Measurements from ENCODE around the gene HLA-DRA. TPM values are rescaled to one million over a fixed set of nuclear protein-coding genes. Genes with fewer than 3 reads are reported as not detected.
"Not testable (repeated sequence)": the region's sequence is repeated elsewhere in the genome, so short reads cannot be mapped to it uniquely, and the experiment has no call there.

HLA-DRA gene
- polyA plus RNA-seq, 4 donors = 230 to 625 (median 404) TPM

DNA sequence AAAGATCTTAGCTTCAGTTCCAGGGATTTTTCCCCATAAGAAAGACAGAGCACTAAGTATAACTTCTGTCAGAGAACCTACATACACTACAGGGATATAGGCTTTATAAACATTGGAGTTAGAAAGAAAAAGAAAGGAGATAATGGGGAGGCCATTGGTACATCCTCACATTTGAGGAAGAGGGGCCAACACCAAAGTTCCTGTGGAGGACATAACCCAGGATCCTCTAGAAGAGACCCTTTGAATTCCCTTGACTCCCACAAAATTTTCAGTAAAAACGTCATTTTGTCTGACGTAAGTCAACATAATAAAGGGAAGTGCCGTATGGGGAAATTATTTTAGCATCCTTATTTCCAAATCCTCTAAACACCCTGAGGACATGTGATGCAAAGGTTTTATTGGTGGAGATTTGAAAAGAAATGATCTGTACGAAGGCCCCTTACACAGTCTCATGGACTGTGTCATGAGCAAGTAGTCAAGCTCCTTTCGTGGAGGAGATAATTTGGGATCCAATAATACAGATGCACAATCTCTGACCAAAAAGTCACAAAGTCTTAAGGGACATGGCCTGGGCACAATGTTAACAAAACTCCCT, 33.2 kb downstream of the HLA-DRA start:
- no peak for FAIRE-seq
- peak overlapping the region in 1 of 3 donors; percentile 58 for H3K27ac ChIP-seq (ENCODE audit: low read depth in 1 of 3, low read length in 2 of 3)
- no peak overlapping the region for H3K4me3 ChIP-seq (ENCODE audit: low read depth in 1 of 3, low read length in 3 of 3)
- WGBS, 3 donors = 61 to 78% (median 67%) methylated on average over 5 of the region's 5 CpGs
- no peaks in the 10 kb centered on the region for H3K27me3 ChIP-seq (ENCODE audit: control insufficient read depth in 3 of 3, insufficient read depth in 3 of 3, low read length in 3 of 3)
- no peaks in the 10 kb centered on the region for H3K4me1 ChIP-seq (ENCODE audit: control insufficient read depth in 3 of 3, insufficient read depth in 2 of 3, low read depth in 1 of 3, low read length in 2 of 3)
- H3K36me3 ChIP-seq (ENCODE audit: control insufficient read depth in 3 of 3, insufficient read depth in 2 of 3, low read depth in 1 of 3, low read length in 3 of 3) = no peaks in the 10 kb centered on the region
- peaks cover 0 to 6% of the 10 kb centered on the region in 2 donors for H3K9me3 ChIP-seq (ENCODE audit: control insufficient read depth in 2 of 2, insufficient read depth in 1 of 2, low read depth in 1 of 2, low read length in 1 of 2)
- DNase-seq = peak in 1 of 2 donors; percentile 0

- H3K36me3 ChIP-seq (ENCODE audit: control insufficient read depth in 3 of 3, insufficient read depth in 2 of 3, low read depth in 1 of 3, low read length in 3 of 3); H3K4me1 ChIP-seq (ENCODE audit: control insufficient read depth in 3 of 3, insufficient read depth in 2 of 3, low read depth in 1 of 3, low read length in 2 of 3); H3K4me3 ChIP-seq (ENCODE audit: low read depth in 1 of 3, low read length in 3 of 3); H3K27me3 ChIP-seq (ENCODE audit: control insufficient read depth in 3 of 3, insufficient read depth in 3 of 3, low read length in 3 of 3); H3K9me3 ChIP-seq (ENCODE audit: control insufficient read depth in 2 of 2, insufficient read depth in 1 of 2, low read depth in 1 of 2, low read length in 1 of 2): not testable (repeated sequence)
- peak overlapping the region in 2 of 3 donors; percentile 64 to 71 for H3K27ac ChIP-seq (ENCODE audit: low read depth in 1 of 3, low read length in 2 of 3)
- peak; percentile 95 for FAIRE-seq
- WGBS, 3 donors = 37 to 46% (median 41%) methylated on average over 10 of the region's 10 CpGs
- DNase-seq = peak; percentile 46 to 85
Observed at GRCh38 chr6:32473376-32474348, 34.0 kb downstream of the HLA-DRA start.

DNA sequence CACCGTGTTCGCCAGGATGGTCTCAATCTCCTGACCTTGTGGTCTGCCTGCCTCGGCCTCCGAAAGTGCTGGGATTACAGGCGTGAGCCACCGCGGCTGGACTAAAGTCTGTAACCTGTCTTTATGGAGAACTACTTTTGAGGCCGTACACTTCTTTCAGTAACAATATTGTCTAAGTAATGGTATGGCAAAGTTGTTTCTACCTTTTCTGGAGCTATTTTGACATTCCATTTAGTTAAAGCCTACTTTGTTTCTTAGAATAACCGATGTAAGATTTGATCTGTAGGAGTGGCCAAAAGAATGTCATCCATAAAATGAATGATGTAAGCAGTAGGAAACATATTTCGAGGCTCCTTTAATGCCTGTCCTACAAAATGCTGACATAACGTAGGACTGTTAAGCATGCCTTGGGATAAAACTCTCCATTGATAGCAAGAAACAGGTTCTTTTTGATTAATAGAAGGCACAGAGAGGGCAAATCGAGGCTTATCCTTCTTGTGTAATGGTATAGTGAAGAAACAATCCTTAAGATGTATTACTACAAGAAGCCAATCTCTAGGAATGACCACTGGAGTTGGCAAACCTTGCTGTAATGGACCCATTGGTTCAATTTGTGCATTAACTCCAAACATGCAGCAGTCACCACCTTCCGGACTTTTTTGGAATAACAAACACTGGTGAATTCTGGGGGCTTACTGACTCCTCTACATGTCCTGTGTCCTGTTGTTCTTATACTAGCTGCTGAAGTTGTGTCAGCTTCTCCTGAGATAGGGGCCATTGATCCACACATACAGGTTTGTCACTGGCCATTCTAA, 35.9 kb downstream of the HLA-DRA start:
- Histone ChIP-seq H3K4me3 (ENCODE audit: low read depth in 1 of 3, low read length in 3 of 3) (no peak overlapping the region), H3K27ac (ENCODE audit: low read depth in 1 of 3, low read length in 2 of 3) (no peak overlapping the region), H3K27me3 (ENCODE audit: control insufficient read depth in 3 of 3, insufficient read depth in 3 of 3, low read length in 3 of 3) (no peaks in the 10 kb centered on the region), H3K36me3 (ENCODE audit: control insufficient read depth in 3 of 3, insufficient read depth in 2 of 3, low read depth in 1 of 3, low read length in 3 of 3) (no peaks in the 10 kb centered on the region), H3K4me1 (ENCODE audit: control insufficient read depth in 3 of 3, insufficient read depth in 2 of 3, low read depth in 1 of 3, low read length in 2 of 3) (no peaks in the 10 kb centered on the region), H3K9me3 (ENCODE audit: control insufficient read depth in 2 of 2, insufficient read depth in 1 of 2, low read depth in 1 of 2, low read length in 1 of 2) (peaks cover 0 to 8% of the 10 kb centered on the region in 2 donors)
- WGBS, 3 donors = 75 to 90% (median 88%) methylated on average over 13 of the region's 13 CpGs
- FAIRE-seq = no peak
- DNase-seq = peak in 1 of 2 donors; percentile 0

GRCh38 chr6:32483968-32484613, 44.4 kb downstream of the HLA-DRA start:
- Histone ChIP-seq H3K4me1 (ENCODE audit: control insufficient read depth in 3 of 3, insufficient read depth in 2 of 3, low read depth in 1 of 3, low read length in 2 of 3) (no peaks in the 10 kb centered on the region), H3K27ac (ENCODE audit: low read depth in 1 of 3, low read length in 2 of 3) (no peak overlapping the region), H3K4me3 (ENCODE audit: low read depth in 1 of 3, low read length in 3 of 3) (no peak overlapping the region), H3K36me3 (ENCODE audit: control insufficient read depth in 3 of 3, insufficient read depth in 2 of 3, low read depth in 1 of 3, low read length in 3 of 3) (no peaks in the 10 kb centered on the region), H3K27me3 (ENCODE audit: control insufficient read depth in 3 of 3, insufficient read depth in 3 of 3, low read length in 3 of 3) (no peaks in the 10 kb centered on the region), H3K9me3 (ENCODE audit: control insufficient read depth in 2 of 2, insufficient read depth in 1 of 2, low read depth in 1 of 2, low read length in 1 of 2) (no peaks in the 10 kb centered on the region)
- DNase-seq = no peak
- FAIRE-seq = no peak
- WGBS, 3 donors = 74 to 80% (median 77%) methylated on average over 26 of the region's 26 CpGs

DNA sequence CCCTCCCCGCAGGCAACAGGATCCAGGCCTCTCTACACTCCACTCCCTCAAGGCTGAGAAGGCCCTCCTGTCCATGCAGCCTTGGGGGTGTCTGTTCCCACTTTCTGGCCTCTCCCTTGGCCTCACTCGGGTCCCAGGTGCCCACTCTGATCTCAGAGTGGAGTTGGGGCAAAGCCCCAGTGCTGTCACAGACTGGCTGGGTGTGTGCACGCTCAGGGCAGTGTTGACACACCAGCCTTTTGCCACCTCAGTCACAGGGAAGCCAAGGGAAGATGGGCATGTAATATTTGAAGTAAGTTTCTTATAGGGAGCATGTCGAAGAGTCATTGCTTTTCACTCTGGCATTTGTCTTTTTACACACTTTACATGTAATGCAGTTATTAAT, 44.9 kb downstream of the HLA-DRA start:
- Histone ChIP-seq H3K4me3 (ENCODE audit: low read depth in 1 of 3, low read length in 3 of 3) (no peak overlapping the region), H3K27me3 (ENCODE audit: control insufficient read depth in 3 of 3, insufficient read depth in 3 of 3, low read length in 3 of 3) (no peaks in the 10 kb centered on the region), H3K36me3 (ENCODE audit: control insufficient read depth in 3 of 3, insufficient read depth in 2 of 3, low read depth in 1 of 3, low read length in 3 of 3) (no peaks in the 10 kb centered on the region), H3K27ac (ENCODE audit: low read depth in 1 of 3, low read length in 2 of 3) (no peak overlapping the region), H3K9me3 (ENCODE audit: control insufficient read depth in 2 of 2, insufficient read depth in 1 of 2, low read depth in 1 of 2, low read length in 1 of 2) (no peaks in the 10 kb centered on the region), H3K4me1 (ENCODE audit: control insufficient read depth in 3 of 3, insufficient read depth in 2 of 3, low read depth in 1 of 3, low read length in 2 of 3) (no peaks in the 10 kb centered on the region)
- DNase-seq = peak in 1 of 2 donors; percentile 1
- no peak for FAIRE-seq
- 72 to 75% (median 73%) methylated on average over 4 of the region's 4 CpGs for WGBS, 3 donors

GRCh38 chr6:32488083-32488482, 48.4 kb downstream of the HLA-DRA start:
- DNase-seq (no peak), FAIRE-seq (no peak)
- Histone ChIP-seq H3K27ac (ENCODE audit: low read depth in 1 of 3, low read length in 2 of 3) (no peak overlapping the region), H3K36me3 (ENCODE audit: control insufficient read depth in 3 of 3, insufficient read depth in 2 of 3, low read depth in 1 of 3, low read length in 3 of 3) (no peaks in the 10 kb centered on the region), H3K4me3 (ENCODE audit: low read depth in 1 of 3, low read length in 3 of 3) (no peak overlapping the region), H3K9me3 (ENCODE audit: control insufficient read depth in 2 of 2, insufficient read depth in 1 of 2, low read depth in 1 of 2, low read length in 1 of 2) (no peaks in the 10 kb centered on the region), H3K27me3 (ENCODE audit: control insufficient read depth in 3 of 3, insufficient read depth in 3 of 3, low read length in 3 of 3) (no peaks in the 10 kb centered on the region), H3K4me1 (ENCODE audit: control insufficient read depth in 3 of 3, insufficient read depth in 2 of 3, low read depth in 1 of 3, low read length in 2 of 3) (no peaks in the 10 kb centered on the region)
- WGBS, 3 donors = 50% methylated on average over 1 of the region's 1 CpG; no CpG with 5 or more reads in 2 of the 3 donors

DNA sequence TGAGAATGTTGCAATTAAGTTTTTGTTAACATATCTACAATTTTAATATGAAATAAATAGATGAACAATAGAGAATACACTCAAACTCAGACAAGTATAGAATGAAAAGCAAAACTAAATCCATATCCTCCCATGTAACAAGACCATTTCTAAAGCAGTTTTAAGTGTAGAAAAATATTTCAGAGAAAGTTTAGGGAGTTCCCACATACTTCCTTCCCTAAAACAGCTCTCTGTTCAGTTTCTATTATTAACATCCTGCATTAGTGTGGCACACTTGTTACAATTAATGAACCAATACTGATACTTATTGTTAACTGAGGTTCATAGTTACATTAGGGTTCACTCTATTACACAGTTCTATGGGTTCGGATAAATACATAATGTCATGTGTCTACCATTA, 52.0 kb downstream of the HLA-DRA start:
- Histone ChIP-seq H3K4me3 (ENCODE audit: low read depth in 1 of 3, low read length in 3 of 3) (no peak overlapping the region), H3K27ac (ENCODE audit: low read depth in 1 of 3, low read length in 2 of 3) (no peak overlapping the region), H3K4me1 (ENCODE audit: control insufficient read depth in 3 of 3, insufficient read depth in 2 of 3, low read depth in 1 of 3, low read length in 2 of 3) (no peaks in the 10 kb centered on the region), H3K9me3 (ENCODE audit: control insufficient read depth in 2 of 2, insufficient read depth in 1 of 2, low read depth in 1 of 2, low read length in 1 of 2) (no peaks in the 10 kb centered on the region), H3K27me3 (ENCODE audit: control insufficient read depth in 3 of 3, insufficient read depth in 3 of 3, low read length in 3 of 3) (no peaks in the 10 kb centered on the region), H3K36me3 (ENCODE audit: control insufficient read depth in 3 of 3, insufficient read depth in 2 of 3, low read depth in 1 of 3, low read length in 3 of 3) (no peaks in the 10 kb centered on the region)
- no peak for FAIRE-seq
- 0% methylated on average over 1 of the region's 1 CpG for WGBS, 3 donors
- no peak for DNase-seq

DNA sequence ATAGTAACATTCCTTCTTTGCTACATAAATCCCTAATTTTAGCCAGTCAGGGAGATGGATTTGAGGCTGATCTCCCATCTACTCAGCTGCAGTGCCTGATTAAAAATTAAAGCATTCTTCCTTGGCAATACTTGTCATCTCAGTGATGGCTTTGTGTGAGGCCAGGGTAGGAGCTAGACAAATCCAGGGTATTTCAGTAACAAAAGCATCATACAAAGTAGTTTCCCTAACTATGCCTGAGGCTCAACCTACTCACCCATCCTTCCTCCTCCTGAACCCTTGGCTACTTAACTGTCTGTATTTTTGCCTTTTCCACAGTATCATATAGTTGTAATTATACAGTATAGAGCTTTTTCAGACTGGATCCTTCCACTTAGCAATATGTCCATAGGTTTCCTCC, 52.7 kb downstream of the HLA-DRA start:
- Histone ChIP-seq H3K27me3 (ENCODE audit: control insufficient read depth in 3 of 3, insufficient read depth in 3 of 3, low read length in 3 of 3) (no peaks in the 10 kb centered on the region), H3K36me3 (ENCODE audit: control insufficient read depth in 3 of 3, insufficient read depth in 2 of 3, low read depth in 1 of 3, low read length in 3 of 3) (no peaks in the 10 kb centered on the region), H3K9me3 (ENCODE audit: control insufficient read depth in 2 of 2, insufficient read depth in 1 of 2, low read depth in 1 of 2, low read length in 1 of 2) (no peaks in the 10 kb centered on the region), H3K4me3 (ENCODE audit: low read depth in 1 of 3, low read length in 3 of 3) (no peak overlapping the region), H3K27ac (ENCODE audit: low read depth in 1 of 3, low read length in 2 of 3) (no peak overlapping the region), H3K4me1 (ENCODE audit: control insufficient read depth in 3 of 3, insufficient read depth in 2 of 3, low read depth in 1 of 3, low read length in 2 of 3) (no peaks in the 10 kb centered on the region)
- FAIRE-seq (no peak), DNase-seq (no peak)
